ENCODE measurements around the gene GALNT9. TPM values are rescaled to one million over a fixed set of nuclear protein-coding genes. Genes with fewer than 3 reads are reported as not detected.

Gene GALNT9
- total RNA-seq, 2 experiments from 2014 or later, result not detected

DNA sequence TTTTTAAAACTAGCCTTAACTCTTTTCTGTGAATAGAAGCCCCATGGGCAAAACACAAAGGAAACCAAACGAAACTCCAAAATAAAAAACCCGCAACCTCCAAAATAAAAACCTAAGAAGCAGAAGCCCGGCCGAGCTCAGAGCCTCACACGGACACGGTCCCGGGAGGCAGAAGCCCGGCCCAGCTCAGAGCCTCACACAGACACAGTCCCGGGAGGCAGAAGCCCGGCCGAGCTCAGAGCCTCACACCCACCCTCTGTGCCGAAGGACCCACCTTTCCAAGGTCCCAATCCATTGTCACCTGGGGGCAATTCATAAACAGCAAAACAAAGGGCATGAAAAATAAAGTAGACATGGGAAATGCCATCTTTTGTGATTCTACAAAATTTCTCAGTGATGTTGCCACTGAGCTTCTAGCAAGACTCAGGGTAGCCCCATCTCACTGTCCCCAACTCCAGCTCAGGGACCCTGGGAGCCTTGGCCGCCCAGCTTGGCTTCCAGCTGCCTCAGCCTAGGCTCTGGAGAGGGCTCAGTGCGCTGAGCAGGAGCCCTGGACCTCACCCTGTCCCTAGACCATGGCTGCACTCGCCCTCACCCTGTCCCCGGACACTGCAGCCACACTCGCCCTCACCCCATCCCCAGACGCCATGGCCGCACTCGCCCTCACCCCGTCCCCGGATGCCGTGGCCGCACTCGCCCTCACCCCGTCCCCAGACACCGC lies 82.2 kb downstream of the GALNT9 start:
- Mint-ChIP-seq H3K27ac (no peak overlapping the region), H3K27me3 (peaks cover 12% of the 10 kb centered on the region), H3K9me3 (no peaks in the 10 kb centered on the region), H3K4me1 (ENCODE audit: low read depth) (peaks cover 8% of the 10 kb centered on the region), H3K4me3 (no peak overlapping the region), H3K36me3 (ENCODE audit: low read depth) (no peaks in the 10 kb centered on the region)
- no peaks in the 10 kb centered on the region for H3K27me3 ChIP-seq (ENCODE audit: control insufficient read depth in 1 of 2, insufficient read depth in 2 of 2, low read length in 2 of 2)
- no peak overlapping the region for H3K27ac ChIP-seq (ENCODE audit: low read depth in 1 of 2, low read length in 2 of 2)
- ChIA-PET CTCF (no interaction called here), POLR2A (no interaction called here)
- peaks cover 0 to 5% of the 10 kb centered on the region in 2 experiments for H3K9me3 ChIP-seq (ENCODE audit: control insufficient read depth in 1 of 2, insufficient read depth in 1 of 2, low read length in 2 of 2)
- no peak overlapping the region for H3K4me3 ChIP-seq (ENCODE audit: low read length)
- ATAC-seq (ENCODE audit: poor library complexity) (no peak), DNase-seq (no peak)
- no peaks in the 10 kb centered on the region for H3K36me3 ChIP-seq (ENCODE audit: insufficient read depth, low read length)
- peaks cover 5% of the 10 kb centered on the region for H3K4me1 ChIP-seq (ENCODE audit: insufficient read depth, low read length)
- TF ChIP-seq, protein P1, sequence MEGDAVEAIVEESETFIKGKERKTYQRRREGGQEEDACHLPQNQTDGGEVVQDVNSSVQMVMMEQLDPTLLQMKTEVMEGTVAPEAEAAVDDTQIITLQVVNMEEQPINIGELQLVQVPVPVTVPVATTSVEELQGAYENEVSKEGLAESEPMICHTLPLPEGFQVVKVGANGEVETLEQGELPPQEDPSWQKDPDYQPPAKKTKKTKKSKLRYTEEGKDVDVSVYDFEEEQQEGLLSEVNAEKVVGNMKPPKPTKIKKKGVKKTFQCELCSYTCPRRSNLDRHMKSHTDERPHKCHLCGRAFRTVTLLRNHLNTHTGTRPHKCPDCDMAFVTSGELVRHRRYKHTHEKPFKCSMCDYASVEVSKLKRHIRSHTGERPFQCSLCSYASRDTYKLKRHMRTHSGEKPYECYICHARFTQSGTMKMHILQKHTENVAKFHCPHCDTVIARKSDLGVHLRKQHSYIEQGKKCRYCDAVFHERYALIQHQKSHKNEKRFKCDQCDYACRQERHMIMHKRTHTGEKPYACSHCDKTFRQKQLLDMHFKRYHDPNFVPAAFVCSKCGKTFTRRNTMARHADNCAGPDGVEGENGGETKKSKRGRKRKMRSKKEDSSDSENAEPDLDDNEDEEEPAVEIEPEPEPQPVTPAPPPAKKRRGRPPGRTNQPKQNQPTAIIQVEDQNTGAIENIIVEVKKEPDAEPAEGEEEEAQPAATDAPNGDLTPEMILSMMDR (IDR thresholded peaks at IDR 0.05), result no peak
- intact Hi-C loops (cut with DNase I, micrococcal nuclease), result no loop called here

- H3K4me1 ChIP-seq (ENCODE audit: insufficient read depth, low read length), result peaks cover 5% of the 10 kb centered on the region
- no peaks in the 10 kb centered on the region for H3K36me3 ChIP-seq (ENCODE audit: insufficient read depth, low read length)
- H3K27ac ChIP-seq (ENCODE audit: low read depth in 1 of 2, low read length in 2 of 2), result no peak overlapping the region
- Mint-ChIP-seq H3K4me3 (no peak overlapping the region), H3K27me3 (peaks cover 12% of the 10 kb centered on the region), H3K9me3 (no peaks in the 10 kb centered on the region), H3K4me1 (ENCODE audit: low read depth) (peaks cover 8% of the 10 kb centered on the region), H3K27ac (no peak overlapping the region), H3K36me3 (ENCODE audit: low read depth) (no peaks in the 10 kb centered on the region)
- POLR2A ChIA-PET, result no interaction called here
- CTCF ChIA-PET, result no interaction called here
- no peak overlapping the region for H3K4me3 ChIP-seq (ENCODE audit: low read length)
- H3K27me3 ChIP-seq (ENCODE audit: control insufficient read depth in 1 of 2, insufficient read depth in 2 of 2, low read length in 2 of 2), result no peaks in the 10 kb centered on the region
- ATAC-seq (ENCODE audit: poor library complexity), result no peak
- DNase-seq, result no peak
- intact Hi-C loops (cut with DNase I, micrococcal nuclease), result no loop called here
- TF ChIP-seq, protein P1 (IDR thresholded peaks at IDR 0.05), result no peak
- no peaks in the 10 kb centered on the region for H3K9me3 ChIP-seq (ENCODE audit: control insufficient read depth in 1 of 2, insufficient read depth in 1 of 2, low read length in 2 of 2)
These were observed 83.8 kb downstream of the GALNT9 start for GRCh38 chr12:132245521-132246101.

- DNase-seq, result no peak
- no peaks in the 10 kb centered on the region for H3K9me3 ChIP-seq (ENCODE audit: control insufficient read depth in 1 of 2, insufficient read depth in 1 of 2, low read length in 2 of 2)
- intact Hi-C loops (cut with DNase I, micrococcal nuclease), result no loop called here
- no peak for ATAC-seq (ENCODE audit: poor library complexity)
- TF ChIP-seq, protein P1 (IDR thresholded peaks at IDR 0.05), result no peak
- POLR2A ChIA-PET, result no interaction called here
- no peak overlapping the region for H3K27ac ChIP-seq (ENCODE audit: low read depth in 1 of 2, low read length in 2 of 2)
- H3K4me1 ChIP-seq (ENCODE audit: insufficient read depth, low read length), result peaks cover 5% of the 10 kb centered on the region
- Mint-ChIP-seq H3K27ac (no peak overlapping the region), H3K4me1 (ENCODE audit: low read depth) (peaks cover 8% of the 10 kb centered on the region), H3K4me3 (no peak overlapping the region), H3K9me3 (no peaks in the 10 kb centered on the region), H3K27me3 (peaks cover 12% of the 10 kb centered on the region), H3K36me3 (ENCODE audit: low read depth) (no peaks in the 10 kb centered on the region)
- H3K4me3 ChIP-seq (ENCODE audit: low read length), result no peak overlapping the region
- no peaks in the 10 kb centered on the region for H3K36me3 ChIP-seq (ENCODE audit: insufficient read depth, low read length)
- no peaks in the 10 kb centered on the region for H3K27me3 ChIP-seq (ENCODE audit: control insufficient read depth in 1 of 2, insufficient read depth in 2 of 2, low read length in 2 of 2)
- CTCF ChIA-PET, result no interaction called here
These were observed 84.6 kb downstream of the GALNT9 start for GRCh38 chr12:132244724-132245295.

All from CD4-positive, alpha-beta T cell (primary cell).